ENCODE data around the gene ATG101.

Gene ATG101

GRCh38 chr12:52080403-52081251 lies 10.8 kb downstream of the ATG101 start:
- no peak for DNase-seq

GRCh38 chr12:52081263-52081733 lies 11.5 kb downstream of the ATG101 start:
- DNase-seq = no peak

- no peak for DNase-seq
Measured at GRCh38 chr12:52082026-52082668, 12.4 kb downstream of the ATG101 start.

GRCh38 chr12:52082669-52082987 lies 12.8 kb downstream of the ATG101 start:
- no peak for DNase-seq

GRCh38 chr12:52082988-52083637 lies 13.3 kb downstream of the ATG101 start:
- DNase-seq = peak; percentile 45

- no peak for DNase-seq
Measured at GRCh38 chr12:52083638-52083996, 13.8 kb downstream of the ATG101 start.

GRCh38 chr12:52084491-52085231 lies 14.9 kb downstream of the ATG101 start:
- no peak for DNase-seq

GRCh38 chr12:52085682-52086180 lies 16.0 kb downstream of the ATG101 start:
- DNase-seq = no peak

- DNase-seq = no peak
Measured at GRCh38 chr12:52086366-52086765, 16.6 kb downstream of the ATG101 start.

- no peak for DNase-seq
Measured at GRCh38 chr12:52086944-52087835, 17.4 kb downstream of the ATG101 start.

- no peak for DNase-seq
Measured at GRCh38 chr12:52087961-52088820, 18.4 kb downstream of the ATG101 start.

- no peak for DNase-seq
Measured at GRCh38 chr12:52089491-52089890, 19.7 kb downstream of the ATG101 start.

GRCh38 chr12:52090291-52090690 lies 20.5 kb downstream of the ATG101 start:
- DNase-seq = no peak

GRCh38 chr12:52091061-52091460 lies 21.3 kb downstream of the ATG101 start:
- DNase-seq = no peak

GRCh38 chr12:52091869-52092268 lies 22.1 kb downstream of the ATG101 start:
- no peak for DNase-seq

- DNase-seq = no peak
Measured at GRCh38 chr12:52093346-52093745, 23.6 kb downstream of the ATG101 start.

- DNase-seq = no peak
Measured at GRCh38 chr12:52096332-52097044, 26.7 kb downstream of the ATG101 start.

- no peak for DNase-seq
Measured at GRCh38 chr12:52097045-52097666, 27.4 kb downstream of the ATG101 start.

- peak; percentile 10 for DNase-seq
Measured at GRCh38 chr12:52104431-52105089, 34.8 kb downstream of the ATG101 start.

All from inflammatory macrophage treated with lipopolysaccharide for 4 hours (primary cell).